ENCODE data around the gene UGP2. TPM values are rescaled to one million over a fixed set of nuclear protein-coding genes. Genes with fewer than 3 reads are reported as not detected.

The UGP2 gene
- total RNA-seq, 1 donor from 2014 or later: 145 TPM

DNA sequence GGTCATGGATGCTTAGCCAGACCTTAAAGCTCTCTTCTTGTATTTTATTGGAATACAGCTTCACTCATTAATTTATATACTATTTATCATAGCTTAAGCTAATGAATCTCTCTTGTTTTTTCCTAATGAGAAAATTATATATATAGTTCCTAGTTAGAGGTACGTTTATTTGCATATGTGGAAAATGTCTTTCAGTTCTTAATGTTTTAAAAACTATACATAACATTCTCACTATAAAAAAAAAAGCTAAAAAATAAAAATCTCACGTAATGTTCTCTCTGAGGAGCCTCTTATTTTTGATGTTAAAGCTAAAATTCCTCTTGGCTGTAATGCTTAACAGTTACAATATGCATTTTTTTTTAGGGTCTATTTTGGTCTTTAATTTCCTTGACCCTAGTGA lies 16.6 kb downstream of the UGP2 start:
- Histone ChIP-seq H3K36me3 (peaks cover 64% of the 10 kb centered on the region), H3K9me3 (no peaks in the 10 kb centered on the region), H3K4me3 (no peak overlapping the region), H3K4me1 (peaks cover 31% of the 10 kb centered on the region), H3K27me3 (no peaks in the 10 kb centered on the region), H3K27ac (no peak overlapping the region)
- DNase-seq: no peak
- TF ChIP-seq, protein P1, sequence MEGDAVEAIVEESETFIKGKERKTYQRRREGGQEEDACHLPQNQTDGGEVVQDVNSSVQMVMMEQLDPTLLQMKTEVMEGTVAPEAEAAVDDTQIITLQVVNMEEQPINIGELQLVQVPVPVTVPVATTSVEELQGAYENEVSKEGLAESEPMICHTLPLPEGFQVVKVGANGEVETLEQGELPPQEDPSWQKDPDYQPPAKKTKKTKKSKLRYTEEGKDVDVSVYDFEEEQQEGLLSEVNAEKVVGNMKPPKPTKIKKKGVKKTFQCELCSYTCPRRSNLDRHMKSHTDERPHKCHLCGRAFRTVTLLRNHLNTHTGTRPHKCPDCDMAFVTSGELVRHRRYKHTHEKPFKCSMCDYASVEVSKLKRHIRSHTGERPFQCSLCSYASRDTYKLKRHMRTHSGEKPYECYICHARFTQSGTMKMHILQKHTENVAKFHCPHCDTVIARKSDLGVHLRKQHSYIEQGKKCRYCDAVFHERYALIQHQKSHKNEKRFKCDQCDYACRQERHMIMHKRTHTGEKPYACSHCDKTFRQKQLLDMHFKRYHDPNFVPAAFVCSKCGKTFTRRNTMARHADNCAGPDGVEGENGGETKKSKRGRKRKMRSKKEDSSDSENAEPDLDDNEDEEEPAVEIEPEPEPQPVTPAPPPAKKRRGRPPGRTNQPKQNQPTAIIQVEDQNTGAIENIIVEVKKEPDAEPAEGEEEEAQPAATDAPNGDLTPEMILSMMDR (IDR thresholded peaks at IDR 0.05): no peak
- ATAC-seq: no peak
- intact Hi-C loops (cut with DNase I): loop anchor here (10.0 kb wide), 1 partner anchor 163 kb away; no protein-coding TSS in a partner anchor

DNA sequence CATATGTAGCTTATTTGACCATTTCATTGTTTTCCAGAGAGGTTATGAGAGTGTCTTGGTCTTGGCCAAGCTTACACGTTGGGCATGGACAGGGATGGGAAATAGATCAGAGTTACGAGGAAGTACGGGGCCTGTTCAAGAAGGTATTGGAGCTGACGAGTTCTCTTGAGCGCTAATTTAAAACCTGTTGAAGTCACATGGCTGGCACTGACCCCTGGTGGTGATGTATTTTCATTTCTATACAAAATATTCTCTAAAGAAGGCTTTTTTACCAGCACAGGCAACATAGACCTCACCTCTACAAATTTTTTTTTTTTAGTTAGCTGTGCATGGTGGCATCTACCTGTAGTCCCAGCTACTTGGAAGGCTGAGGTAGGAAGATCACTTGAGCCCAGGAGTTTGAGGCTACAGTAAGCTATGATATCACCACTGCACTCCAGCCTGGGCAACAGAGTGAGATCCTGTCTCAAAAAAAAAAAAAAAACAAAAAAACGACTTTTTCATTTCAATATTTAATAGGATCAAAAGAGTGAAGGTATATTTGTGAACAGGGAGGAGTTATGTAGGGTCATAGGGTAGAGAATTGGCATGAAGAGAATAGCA lies 19.6 kb downstream of the UGP2 start:
- H3K36me3 ChIP-seq: peaks cover 82% of the 10 kb centered on the region
- DNase-seq: no peak
- ATAC-seq: peak; percentile 89
- no peak overlapping the region for H3K27ac ChIP-seq
- peaks cover 21% of the 10 kb centered on the region for H3K4me1 ChIP-seq
- no peaks in the 10 kb centered on the region for H3K27me3 ChIP-seq
- no peak overlapping the region for H3K4me3 ChIP-seq
- TF ChIP-seq, protein P1 (IDR thresholded peaks at IDR 0.05): peak; percentile 62
- intact Hi-C loops (cut with DNase I): no loop called here
- no peaks in the 10 kb centered on the region for H3K9me3 ChIP-seq

DNA sequence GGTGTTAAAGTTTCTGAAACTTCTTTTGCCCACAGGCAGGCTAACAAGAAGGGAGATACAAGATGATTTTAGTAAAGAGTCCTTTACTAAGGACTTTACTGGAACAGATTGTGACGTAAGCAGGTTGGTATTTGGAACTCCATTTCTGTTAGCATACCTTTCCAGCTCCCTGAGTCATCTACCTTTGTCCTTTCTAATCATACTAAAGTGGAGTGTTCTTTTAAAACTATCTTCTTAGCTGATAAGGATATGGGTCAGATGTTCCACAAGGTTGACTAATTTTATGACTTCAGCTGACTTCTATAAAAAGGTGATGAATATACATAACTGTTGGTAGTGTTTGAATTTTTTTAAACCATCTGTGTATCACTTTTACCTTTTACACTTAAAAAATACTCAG lies 21.1 kb downstream of the UGP2 start:
- Histone ChIP-seq H3K9me3 (no peaks in the 10 kb centered on the region), H3K4me3 (no peak overlapping the region), H3K27ac (no peak overlapping the region), H3K36me3 (peaks cover 74% of the 10 kb centered on the region), H3K27me3 (no peaks in the 10 kb centered on the region), H3K4me1 (peaks cover 17% of the 10 kb centered on the region)
- DNase-seq (no peak), ATAC-seq (peak; percentile 70)
- intact Hi-C loops (cut with DNase I): no loop called here
- TF ChIP-seq, protein P1 (IDR thresholded peaks at IDR 0.05): no peak

DNA sequence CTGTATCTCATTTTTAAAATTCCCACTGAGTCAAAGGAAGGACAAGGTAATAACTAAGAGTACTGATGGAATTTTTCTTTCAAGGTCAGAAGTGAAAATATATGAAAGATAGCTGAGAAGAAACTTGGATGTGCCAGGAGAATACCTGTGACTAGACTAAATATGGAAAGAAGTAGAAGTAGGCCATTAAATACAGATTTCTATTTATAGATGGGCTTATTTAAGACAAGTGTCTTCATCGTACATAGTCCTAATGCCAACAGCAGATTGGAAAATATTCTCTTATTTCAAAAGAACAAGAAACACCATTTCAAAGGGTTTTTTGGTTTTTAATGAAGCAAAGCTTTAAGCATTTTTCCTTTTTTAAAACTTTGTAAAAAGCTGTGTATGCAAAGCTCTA lies 22.0 kb downstream of the UGP2 start:
- TF ChIP-seq, protein P1 (IDR thresholded peaks at IDR 0.05): no peak
- ATAC-seq (no peak), DNase-seq (no peak)
- Histone ChIP-seq H3K9me3 (no peaks in the 10 kb centered on the region), H3K27ac (no peak overlapping the region), H3K4me3 (no peak overlapping the region), H3K4me1 (peaks cover 17% of the 10 kb centered on the region), H3K27me3 (no peaks in the 10 kb centered on the region), H3K36me3 (peaks cover 65% of the 10 kb centered on the region)
- intact Hi-C loops (cut with DNase I): no loop called here

DNA sequence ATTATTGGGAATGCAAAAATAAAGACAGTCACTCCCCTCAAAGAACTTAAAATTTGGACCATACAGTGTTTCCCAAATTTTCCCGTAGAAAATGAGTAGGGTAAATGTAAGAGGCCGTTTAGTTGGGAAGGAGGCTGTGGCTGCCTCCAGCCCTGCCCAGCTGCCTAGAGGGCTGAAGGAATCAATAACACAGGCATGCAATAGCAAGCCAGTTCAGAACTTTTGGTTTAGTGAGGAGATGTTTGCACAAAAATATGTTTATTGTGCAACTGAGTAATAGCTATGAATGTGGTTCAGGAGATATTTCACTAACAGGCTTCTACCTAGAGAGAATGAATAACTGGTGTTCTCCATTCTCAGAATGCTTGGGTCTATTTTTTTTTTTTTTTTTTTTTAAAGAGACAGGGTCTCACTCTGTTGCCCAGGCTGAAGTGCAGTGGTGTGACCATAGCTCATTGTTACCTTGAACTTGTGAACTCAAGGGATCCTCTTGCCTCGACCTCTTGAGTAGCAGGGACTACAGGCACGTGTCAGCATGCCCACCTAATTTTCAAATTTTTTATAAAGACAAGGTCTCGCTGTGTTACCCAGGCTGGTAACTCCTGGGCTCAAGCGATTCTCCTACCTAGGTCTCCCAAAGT lies 23.6 kb downstream of the UGP2 start:
- DNase-seq: no peak
- Histone ChIP-seq H3K27ac (no peak overlapping the region), H3K27me3 (no peaks in the 10 kb centered on the region), H3K4me1 (peaks cover 17% of the 10 kb centered on the region), H3K4me3 (no peak overlapping the region), H3K9me3 (no peaks in the 10 kb centered on the region), H3K36me3 (peaks cover 49% of the 10 kb centered on the region)
- intact Hi-C loops (cut with DNase I): no loop called here
- TF ChIP-seq, protein P1 (IDR thresholded peaks at IDR 0.05): no peak
- ATAC-seq: no peak
